NCI-H1436 (cell line): ENCODE results near the gene VPS37B.

Source experiments
- DNase-seq: peaks from one replicate; lab custom pipeline; 2025; lab: John Stamatoyannopoulos, UW

The VPS37B gene

DNA sequence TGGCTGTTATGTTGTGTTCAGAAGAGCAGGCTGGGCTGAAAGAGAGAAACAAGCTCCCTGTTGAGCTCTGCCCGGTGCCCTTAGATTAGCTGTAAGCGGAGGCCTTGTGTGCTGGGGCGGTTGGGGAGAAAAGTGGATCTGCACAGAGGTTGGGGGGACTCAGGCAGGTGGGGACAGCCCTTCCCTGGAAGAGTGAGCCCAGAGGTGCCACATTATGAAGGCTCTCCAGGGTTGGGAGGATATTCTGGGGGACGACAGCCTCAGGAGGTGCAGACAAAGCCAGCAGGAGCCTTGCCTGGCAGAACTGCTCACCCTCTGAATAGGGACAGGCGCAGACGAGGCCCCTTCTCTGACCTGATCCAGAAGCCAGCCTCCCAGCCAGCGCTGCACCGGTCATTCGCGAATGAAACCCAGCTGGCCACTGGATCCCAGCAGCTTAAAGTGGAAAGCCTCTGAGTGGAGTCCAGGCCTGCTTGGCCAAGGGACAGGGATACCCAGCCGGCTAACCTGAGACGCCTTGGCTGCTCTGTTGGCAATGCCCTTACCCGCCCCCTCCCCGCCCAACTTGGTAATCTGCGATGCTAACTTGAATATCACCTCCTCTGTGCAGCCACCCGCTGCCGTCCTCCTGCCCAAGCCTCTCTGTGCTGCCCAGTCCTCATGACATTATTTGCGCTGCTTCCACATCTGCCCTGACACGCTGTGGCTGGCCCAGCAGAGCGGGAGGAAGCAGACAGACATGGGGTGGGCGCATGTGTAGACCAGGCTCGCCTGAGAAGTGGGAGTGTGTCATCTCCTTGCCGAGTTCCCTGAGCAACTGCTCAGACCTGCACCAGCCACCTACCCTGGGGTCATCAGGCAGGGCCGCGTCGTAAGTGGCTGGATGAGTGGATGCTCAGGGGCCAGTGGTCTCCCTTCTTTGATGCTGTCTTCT lies 55.1 kb downstream of the VPS37B start:
- DNase-seq = no peak

DNA sequence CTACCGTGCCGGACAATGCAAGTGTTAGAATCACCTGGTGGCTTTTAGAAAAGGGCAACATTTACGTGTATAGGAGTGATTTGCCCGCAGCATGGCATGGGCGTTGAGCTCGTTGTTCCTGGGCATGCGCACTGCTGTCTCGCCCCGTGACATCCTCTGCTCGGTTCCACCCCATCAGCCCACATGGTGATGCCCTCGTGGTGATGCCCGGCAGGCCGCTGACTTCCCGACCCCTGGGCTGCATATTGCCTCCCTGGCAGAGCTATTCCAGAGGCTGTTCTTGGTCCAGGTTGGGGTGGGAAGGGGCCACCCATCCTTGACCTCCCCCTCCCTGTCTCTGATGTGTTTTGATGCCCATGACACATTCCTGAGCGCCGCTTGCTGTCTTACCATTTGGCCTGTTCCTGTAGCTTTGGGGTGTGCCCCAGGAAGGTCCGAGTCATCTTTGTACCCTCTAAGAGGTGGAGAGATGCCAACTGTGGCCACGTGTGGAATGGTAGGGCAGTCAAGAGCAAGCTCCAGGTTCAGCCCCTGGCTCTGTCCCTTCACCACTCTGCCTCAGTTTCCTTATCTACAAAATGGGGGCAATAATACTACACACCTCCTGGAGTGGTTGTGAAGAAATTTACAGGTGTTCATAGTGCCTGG lies 55.9 kb downstream of the VPS37B start:
- no peak for DNase-seq

DNA sequence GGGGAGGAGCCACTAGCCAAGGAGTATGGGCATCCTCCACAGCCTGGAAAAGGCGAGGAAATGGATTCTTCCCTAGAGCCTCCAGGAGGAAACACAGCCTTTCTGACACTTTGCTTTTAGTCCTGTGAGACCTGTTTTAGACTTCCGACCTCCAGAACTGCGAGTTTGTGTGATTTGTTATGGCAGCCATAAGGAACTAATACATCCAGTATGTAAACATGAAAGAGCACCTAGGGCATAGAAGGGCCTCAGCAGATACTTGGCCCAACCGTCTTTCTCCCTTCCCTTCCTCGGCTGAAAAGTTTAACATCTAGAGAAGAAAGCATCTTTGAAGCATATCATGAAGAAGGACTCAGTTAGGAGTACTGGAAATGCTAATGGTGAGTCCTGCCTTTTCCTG lies 57.1 kb downstream of the VPS37B start:
- no peak for DNase-seq

DNA sequence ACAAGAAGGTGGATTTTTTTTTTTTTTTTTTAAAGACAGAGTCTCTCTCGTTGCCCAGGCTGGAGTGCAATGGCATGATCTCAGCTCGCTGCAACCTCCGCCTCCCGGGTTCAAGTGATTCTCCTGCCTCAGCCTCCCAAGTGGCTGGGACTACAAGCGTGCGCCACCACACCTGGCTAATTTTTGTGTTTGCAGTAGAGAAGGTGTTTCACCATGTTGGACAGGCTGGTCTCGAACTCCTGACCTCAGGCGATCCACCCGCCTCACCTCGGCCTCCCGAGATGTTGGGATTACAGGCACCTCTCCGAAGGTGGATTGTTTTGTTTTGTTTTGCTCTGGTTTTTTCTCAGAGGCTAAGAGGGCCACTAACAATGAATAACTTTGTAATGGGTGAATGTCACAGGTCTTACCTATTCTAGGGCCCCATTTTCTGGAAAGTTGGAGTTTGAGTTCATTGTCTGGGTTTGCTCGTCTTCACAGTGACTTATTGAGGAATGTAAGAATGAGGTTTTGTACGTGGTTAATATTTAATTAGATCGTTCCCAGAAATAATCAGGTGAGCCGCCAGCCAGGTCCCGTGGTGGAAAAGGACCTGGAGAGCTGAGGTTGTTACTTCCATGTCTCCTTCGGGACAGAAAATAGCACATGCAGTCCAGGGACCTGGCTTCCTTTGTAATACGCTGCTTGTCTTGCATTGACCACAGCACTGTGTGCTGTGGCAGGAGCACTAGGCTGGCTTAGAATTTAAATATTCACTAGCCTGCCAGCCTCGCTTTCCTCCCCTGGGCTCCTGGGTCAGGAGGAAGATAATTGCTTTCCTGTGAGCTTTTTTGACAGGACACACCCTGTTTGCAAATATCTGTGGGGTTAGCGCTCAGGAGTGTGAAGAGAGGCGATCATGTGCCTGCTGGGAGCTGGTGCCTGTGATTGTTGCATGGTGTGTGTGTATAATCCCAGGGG lies 58.3 kb downstream of the VPS37B start:
- DNase-seq = no peak

DNA sequence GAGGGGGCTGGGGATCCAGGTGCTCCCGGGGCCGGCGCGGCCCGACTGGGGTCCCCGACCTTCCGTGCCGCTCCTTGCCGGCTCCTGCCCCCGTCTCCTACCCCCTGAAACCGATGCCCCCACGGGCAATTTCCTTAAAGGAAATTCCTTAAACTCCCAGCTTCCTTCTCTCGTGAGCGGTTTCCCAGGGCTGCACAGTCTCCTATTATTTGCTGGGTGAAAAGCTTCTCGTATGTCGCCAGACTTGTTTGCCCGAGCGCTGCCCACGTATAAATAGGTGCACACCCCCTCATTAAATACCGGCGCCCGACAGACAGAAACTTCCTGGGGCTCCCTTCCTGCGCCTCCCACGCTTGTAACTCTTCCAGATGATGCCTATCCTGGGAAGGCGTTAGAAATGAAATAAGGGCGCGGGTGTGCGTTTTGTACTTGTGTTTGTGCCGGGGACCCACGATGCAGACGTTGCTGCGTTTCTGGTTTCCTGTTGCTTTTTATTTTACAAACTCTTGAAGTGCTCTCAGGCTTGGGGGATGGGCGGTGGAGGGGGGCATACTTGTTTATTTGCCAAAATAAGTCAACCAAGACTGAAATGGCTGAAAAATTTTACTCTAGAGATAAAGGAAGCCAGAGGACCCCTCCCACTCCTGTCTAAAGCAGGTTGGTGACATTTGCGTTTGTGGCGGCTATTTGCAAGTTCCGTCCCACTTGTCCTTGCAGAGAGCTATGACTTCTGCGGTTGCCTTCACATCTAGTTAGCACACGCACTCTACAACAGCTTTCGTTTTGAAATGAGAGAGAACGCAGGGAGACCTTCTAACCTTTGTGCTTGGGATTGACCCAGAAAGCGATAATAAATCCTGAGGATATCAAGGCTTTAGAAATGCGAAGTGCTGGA lies 59.6 kb downstream of the VPS37B start:
- no peak for DNase-seq

DNA sequence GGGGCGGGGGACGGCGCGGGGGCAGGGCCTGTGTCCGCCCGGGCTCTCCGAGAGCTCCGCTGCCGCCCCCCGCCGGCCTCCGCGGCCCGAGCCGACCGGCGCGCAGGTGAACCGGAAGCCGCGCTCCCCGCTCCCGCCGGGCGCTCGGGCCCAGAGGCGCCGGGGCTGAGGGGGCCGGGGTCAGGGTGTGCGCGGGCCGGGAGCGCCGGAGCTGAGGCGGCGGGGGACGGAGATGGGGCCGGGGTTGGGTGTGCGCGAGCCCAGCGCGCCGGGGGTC lies 60.2 kb downstream of the VPS37B start:
- DNase-seq = no peak

DNA sequence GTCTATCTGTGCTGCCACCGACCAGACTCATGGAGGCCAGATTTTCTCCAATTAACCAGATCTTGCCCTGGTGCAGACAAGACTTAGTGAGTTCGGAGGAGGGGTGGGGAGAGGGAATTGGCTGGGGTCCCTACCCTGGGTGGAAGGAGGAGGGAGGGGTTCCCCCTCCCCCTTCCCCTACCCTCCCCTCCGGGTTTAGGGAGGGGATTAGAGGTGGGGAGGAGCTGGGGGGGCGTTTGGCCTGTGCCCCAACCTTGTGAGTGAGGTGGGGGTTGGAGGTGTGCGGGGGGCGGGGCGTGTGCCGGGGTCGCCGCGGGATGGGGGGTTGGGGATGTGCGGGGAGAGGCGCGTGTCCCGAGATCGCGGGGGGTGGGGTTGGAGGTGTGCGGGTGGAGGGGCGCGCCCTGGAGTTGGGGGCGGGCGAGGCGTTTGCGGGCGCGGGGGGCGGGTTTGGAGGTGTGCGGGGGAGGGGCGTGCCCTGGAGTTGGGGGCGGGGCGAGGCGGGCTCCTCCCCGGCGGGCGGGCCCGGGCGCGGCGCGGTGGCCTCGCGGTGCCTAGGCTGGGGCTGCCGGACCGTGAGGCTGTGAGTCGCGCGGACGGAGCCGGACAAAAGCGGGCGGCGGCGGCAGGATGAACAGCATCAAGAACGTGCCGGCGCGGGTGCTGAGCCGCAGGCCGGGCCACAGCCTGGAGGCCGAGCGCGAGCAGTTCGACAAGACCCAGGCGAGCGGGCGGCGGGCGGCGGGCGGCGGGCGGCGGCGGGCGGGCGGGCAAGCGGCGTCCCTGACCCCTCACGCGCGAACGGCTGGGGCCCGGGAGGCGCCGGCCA lies 60.8 kb downstream of the VPS37B start, which contains the start of gene HIP1R:
Gene HIP1R (plus strand): TSS at position 537 of the 829 bp plus-strand sequence. CDS start 94 bp downstream, at position 631.
- DNase-seq = no peak

DNA sequence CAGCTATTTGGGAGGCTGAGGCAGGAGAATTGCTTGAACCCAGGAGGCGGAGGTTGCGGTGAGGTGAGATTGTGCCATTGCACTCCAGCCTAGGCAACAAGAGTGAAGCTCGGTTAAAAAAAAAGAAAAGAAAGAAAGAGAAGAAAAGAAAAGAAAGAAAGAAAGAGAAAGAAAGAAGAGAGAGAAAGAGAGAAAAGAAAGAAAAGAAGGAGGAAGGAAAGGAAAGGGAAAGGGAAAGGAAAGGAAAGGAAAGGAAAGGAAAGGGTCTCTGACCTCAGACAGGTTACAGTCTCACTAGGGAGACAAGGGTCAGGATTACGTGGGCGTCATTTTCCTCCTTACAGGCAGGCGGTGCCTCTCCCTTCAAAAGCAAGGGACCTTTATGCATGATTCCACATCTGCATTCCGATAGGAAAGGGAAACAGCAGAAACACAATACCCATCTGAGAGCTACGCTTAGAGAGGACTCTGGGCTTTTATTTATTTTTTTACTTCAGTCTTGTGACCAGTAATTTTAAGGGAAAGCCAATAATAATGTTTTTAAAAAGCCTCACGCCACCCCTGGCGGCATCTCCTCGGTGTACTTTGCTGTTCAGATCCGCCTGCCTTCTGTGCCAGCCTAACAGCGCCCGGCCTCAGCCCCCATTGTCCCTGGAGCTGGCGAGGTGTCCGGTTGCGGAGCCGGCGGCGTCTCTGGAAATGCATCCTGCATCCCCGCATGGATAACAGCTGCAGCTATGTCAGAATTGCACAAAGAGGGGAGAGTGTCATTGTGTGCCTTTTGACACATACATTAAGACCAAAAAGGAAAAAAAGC lies 61.6 kb downstream of the VPS37B start:
- no peak for DNase-seq

DNA sequence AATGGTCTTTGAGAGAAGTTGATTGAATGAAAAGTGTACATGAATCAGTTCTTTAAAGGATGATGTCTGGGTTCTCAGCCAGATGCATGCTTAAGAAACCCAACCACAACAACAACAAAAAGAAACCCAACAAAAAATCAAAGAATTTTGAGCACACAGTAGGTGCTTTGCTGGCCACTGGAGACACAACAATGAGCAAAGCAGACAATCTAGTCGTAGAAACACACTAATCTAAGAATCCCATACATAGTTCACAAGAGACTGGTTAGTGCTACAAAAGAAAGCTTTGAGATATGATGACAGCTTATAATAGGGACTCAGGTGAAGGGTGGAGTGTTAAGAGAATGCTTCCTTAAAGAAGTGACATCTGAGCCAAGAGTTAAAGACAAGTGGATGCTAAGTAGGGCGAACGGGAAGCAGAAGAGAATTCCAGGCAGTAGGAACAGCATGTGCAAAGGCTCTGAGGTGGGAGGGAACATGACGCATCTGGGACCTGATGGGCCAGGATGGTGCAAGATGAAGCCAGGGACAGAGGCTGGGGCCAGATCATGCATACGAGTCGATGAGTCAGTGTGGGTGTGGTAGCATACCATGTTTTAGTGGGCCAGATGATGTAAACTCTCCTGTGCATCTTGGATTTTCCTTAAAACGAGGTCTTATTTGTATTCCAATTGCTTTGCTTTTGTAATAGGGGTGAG lies 65.3 kb downstream of the VPS37B start:
- no peak for DNase-seq

DNA sequence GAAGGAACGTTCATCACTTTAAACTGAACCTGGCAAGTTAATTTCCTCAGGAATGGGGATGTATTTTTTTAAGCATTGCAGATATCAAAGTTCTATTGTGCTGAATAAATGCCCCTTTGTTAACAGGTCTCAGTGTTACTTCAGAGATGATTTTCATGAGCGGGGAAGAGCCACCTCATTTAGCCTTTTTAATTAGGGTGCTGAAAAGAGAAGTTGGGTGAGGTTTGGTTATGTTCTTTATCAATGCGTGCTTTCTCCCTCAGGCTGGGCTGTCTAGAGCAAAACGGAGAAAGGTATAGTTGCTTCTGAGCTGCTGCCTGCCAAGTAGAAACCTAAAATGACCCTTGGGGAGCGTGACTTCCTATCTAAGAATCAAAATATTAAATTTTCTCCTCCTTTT lies 68.7 kb downstream of the VPS37B start:
- DNase-seq = no peak

DNA sequence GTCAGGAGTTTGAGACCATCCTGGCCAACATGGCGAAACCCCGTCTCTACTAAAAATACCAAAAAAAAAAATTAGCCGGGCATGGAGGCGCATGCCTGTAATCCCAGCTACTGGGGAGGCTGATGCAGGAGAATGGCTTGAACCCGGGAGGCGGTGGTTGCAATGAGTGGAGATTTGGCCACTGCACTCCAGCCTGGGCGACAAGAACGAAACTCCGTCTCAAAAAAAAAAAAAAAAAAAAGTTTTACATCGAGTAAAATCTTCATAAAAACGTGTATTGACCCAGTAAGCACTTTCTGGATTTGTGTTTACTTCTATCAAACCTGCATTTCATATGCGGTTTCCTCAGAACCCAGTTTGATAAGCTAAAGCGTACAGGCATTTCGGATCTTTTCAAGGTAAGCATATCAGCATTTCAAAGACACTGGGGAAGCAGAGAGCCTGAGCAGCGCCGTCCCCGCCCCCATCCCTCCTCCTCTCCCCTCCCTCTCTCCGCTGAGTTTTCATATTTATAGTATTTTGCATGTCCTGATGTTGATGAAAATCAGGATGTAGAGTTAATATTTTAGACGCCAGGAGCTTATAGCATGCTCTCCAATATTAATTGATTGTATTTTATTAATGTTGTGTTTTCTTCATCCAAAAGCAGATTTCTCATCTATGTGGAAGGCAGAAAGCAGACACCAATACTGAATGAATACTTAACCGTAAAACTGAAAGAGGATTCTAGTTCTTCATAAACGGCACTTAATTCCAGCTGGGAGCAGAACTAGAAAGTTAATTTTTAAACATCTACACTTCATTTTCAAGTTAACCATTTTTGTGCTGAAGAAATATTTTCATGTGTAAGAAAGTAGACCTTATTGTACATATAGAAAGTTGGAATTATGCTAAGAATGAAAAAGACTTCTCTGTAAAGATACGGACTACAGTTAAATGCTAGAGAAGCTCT lies 69.9 kb downstream of the VPS37B start:
- no peak for DNase-seq

DNA sequence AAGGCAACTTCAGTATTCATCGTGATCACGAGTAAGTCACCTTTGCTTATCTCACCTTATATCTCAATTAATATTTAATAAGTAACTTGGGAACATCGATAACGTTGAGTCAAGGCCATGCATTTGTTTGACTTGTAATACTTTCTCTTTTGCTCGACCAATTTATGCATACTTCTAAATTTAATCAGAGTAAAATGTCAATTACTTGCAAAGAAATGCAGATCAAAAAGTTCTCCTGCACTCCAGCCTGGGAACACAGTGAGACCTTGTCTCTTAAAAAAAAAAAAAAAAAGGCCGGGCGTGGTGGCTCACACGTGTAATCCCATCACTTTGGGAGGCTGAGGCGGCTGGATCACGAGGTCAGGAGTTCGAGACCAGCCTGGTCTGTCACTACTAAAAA lies 72.5 kb downstream of the VPS37B start:
- DNase-seq = no peak

DNA sequence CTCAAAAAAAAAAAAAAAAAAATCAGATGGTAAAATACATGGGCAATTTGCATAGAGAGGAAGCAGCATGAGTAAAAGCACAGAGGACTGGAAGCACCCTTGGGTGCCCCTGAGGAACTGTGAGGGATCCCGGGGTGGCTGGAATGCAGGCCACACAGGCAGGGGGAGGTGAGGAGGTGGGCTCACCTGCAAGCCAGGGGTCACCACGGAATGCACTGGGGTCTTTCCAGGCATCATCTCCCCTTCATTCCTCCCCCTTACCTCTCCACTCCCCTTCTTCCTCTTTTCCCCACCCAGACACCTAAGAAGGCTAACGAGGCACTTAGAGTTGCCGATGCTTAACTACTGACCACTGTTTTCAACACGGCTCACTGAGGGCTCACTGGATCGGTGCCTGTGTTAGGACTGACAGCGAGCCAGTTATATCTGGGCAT lies 75.1 kb downstream of the VPS37B start:
- no peak for DNase-seq

DNA sequence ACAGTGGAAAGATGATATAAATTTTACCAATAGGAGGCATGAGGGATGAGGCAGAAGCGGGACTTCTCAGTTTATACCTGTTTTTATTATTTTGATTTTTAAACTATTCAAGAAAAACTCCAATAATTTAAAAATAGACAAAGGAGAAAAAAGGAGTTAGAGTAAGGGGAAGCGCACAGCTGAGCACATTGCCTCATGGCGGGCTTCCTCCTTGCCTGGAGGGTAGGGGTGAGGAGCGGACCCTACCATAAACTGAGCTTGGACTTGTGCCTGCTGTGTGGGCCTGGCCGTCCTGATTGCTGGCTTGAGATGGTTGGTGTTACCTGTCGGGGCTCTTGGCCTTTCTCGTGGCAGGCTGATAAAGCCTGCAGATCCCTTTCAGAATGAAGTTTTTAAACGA lies 75.8 kb downstream of the VPS37B start:
- no peak for DNase-seq

DNA sequence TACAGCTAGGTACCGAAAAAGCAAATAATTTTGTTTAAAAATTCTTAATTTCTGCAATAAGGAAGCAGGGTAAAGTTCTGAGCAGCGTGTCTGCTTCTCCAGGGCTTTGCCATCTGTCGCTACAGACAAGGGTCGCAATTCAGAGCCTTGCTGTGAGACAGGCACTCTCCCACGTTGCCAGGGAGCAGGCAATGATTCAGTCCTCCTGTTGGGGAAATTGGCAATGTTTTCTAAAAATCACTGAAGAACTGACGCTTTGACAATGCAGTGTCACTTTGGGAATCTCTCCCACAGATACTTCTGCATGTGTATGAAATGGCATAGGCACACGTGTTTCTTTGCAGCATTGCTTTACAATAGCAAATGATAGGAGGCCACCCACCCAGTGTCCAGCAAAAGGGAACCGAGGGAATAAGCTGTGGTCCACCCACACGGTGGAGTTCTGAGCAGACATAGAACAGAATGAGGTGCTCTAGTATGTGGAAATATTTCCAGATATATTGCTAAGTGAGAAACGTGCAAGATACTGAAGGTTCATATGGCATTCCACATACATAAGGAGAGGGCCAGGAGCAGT lies 76.6 kb downstream of the VPS37B start:
- DNase-seq = no peak
